Keratinocyte (primary cell): ENCODE data around the gene PLXNA3. TPM values are rescaled to one million over a fixed set of nuclear protein-coding genes. Genes with fewer than 3 reads are reported as not detected.

Source experiments
- DNase-seq: peaks from one replicate; pipeline ENCODE4 v3.0.0-alpha.2; 2011; ENCODE audit warnings: low read depth, missing footprints, low spot score
- FAIRE-seq: peaks from 2 replicates; lab custom pipeline; 2011; peaks lifted over from hg19 to GRCh38; lab: Jason Lieb, UNC
- H2AFZ ChIP-seq: 2 replicates; pipeline ENCODE4 v1.6.0; 2012; ENCODE audit warnings: low read length, control low read depth, inconsistent platforms; ENCODE audit not compliant: control insufficient read depth
- H3K27ac ChIP-seq: 2 replicates; pipeline ENCODE4 v1.5.1; 2011; ENCODE audit warnings: low read length; ENCODE audit not compliant: control insufficient read depth, insufficient read depth
- H3K27me3 ChIP-seq: 3 replicates; pipeline ENCODE4 v1.6.0; 2011; ENCODE audit warnings: low read length; ENCODE audit not compliant: control insufficient read depth, insufficient read depth; ENCODE audit errors: extremely low read depth
- H3K36me3 ChIP-seq, 2 experiments: 2 replicates in 1 of 2; 3 replicates in 1 of 2; pipeline ENCODE4 v1.5.1; 2011; ENCODE audit warnings: low read length in 2 of 2, mild to moderate bottlenecking in 1 of 2; ENCODE audit not compliant: control insufficient read depth in 2 of 2, insufficient read depth in 2 of 2; ENCODE audit errors: extremely low read depth in 1 of 2
- H3K4me1 ChIP-seq: 3 replicates; pipeline ENCODE4 v1.5.1; 2011; ENCODE audit warnings: low read length; ENCODE audit not compliant: control insufficient read depth, insufficient read depth; ENCODE audit errors: extremely low read depth
- H3K4me2 ChIP-seq: 3 replicates; pipeline ENCODE4 v1.6.0; 2011; ENCODE audit warnings: low read depth, low read length; ENCODE audit not compliant: control insufficient read depth, insufficient read depth; ENCODE audit errors: extremely low read depth
- H3K4me3 ChIP-seq, 3 experiments: fragments of 200-600 bp in 1 of 3; sonication (generic) in 1 of 3; 2 replicates in 2 of 3; 3 replicates in 1 of 3; pipeline ENCODE4 v1.5.1; 2011 to 2016; ENCODE audit warnings: low read length in 3 of 3, mild to moderate bottlenecking in 3 of 3, control low read depth in 2 of 3, inconsistent platforms in 1 of 3, low read depth in 1 of 3, mixed read lengths in 1 of 3, mixed run types in 1 of 3, moderate library complexity in 1 of 3; ENCODE audit not compliant: control insufficient read depth in 2 of 3, insufficient read depth in 2 of 3; ENCODE audit errors: extremely low read depth in 1 of 3
- H3K79me2 ChIP-seq: 2 replicates; pipeline ENCODE4 v1.6.0; 2012; ENCODE audit warnings: low read length; ENCODE audit not compliant: control insufficient read depth, insufficient read depth
- H3K9ac ChIP-seq: 3 replicates; pipeline ENCODE4 v1.6.0; 2011; ENCODE audit warnings: low read length; ENCODE audit not compliant: control insufficient read depth, insufficient read depth; ENCODE audit errors: extremely low read depth
- H3K9me1 ChIP-seq: 3 replicates; pipeline ENCODE4 v1.6.0; 2011; ENCODE audit warnings: low read length; ENCODE audit not compliant: control insufficient read depth, insufficient read depth; ENCODE audit errors: extremely low read depth
- H3K9me3 ChIP-seq: 2 replicates; pipeline ENCODE4 v1.5.1; 2012; ENCODE audit warnings: low read depth, low read length; ENCODE audit not compliant: control insufficient read depth
- H4K20me1 ChIP-seq: 3 replicates; pipeline ENCODE4 v1.6.0; 2011; ENCODE audit warnings: low read length; ENCODE audit not compliant: control insufficient read depth, insufficient read depth; ENCODE audit errors: extremely low read depth
- CTCF ChIP-seq, 3 experiments: IDR thresholded peaks in 1 of 3; conservative IDR thresholded peaks in 1 of 3; optimal IDR thresholded peaks in 1 of 3; 2 replicates in 2 of 3; 3 replicates in 1 of 3; pipeline versions ENCODE3 to v1.5.1; 2011; ENCODE audit warnings: low read length in 3 of 3, mild to moderate bottlenecking in 3 of 3, moderate library complexity in 2 of 3, control low read depth in 1 of 3, inconsistent platforms in 1 of 3; ENCODE audit not compliant: insufficient read depth in 2 of 3; ENCODE audit errors: extremely low read depth in 1 of 3
- EZH2 ChIP-seq: IDR thresholded peaks from one replicate; pipeline ENCODE4 v1.6.1; 2012; ENCODE audit warnings: inconsistent platforms, mild to moderate bottlenecking, low read length, moderate library complexity
- dilution Hi-C: fragments of 300-500 bp; cut with MboI; formaldehyde crosslinking; loops from one replicate; pipeline ENCODE4 v1.7.0; 2020; ENCODE audit warnings: low sequenced_read_pairs; ENCODE audit not compliant: extremely low pct_ligation_motif_present
- polyA plus RNA-seq, 5 experiments: library from polyadenylated mRNA; depleted of rRNA in 3 of 5; stranded (reverse) in 3 of 5; stranded (forward) in 1 of 5; unstranded in 1 of 5; fragments of >200 nt; gene quantifications; 1 replicate in 1 of 5; 2 replicates in 3 of 5; 3 replicates in 1 of 5; pipeline versions ENCODE4 v1.2.1 to v1.2.3, GENCODE V29; 2011 to 2012; ENCODE audit warnings: missing spikeins in 2 of 5, low read depth in 1 of 5, low replicate concordance in 1 of 5

PLXNA3 gene
- polyA plus RNA-seq, 1 donor (not counting 4 experiments of a cell fraction or from before 2014, with no cell fraction given): 7.6 TPM

DNA sequence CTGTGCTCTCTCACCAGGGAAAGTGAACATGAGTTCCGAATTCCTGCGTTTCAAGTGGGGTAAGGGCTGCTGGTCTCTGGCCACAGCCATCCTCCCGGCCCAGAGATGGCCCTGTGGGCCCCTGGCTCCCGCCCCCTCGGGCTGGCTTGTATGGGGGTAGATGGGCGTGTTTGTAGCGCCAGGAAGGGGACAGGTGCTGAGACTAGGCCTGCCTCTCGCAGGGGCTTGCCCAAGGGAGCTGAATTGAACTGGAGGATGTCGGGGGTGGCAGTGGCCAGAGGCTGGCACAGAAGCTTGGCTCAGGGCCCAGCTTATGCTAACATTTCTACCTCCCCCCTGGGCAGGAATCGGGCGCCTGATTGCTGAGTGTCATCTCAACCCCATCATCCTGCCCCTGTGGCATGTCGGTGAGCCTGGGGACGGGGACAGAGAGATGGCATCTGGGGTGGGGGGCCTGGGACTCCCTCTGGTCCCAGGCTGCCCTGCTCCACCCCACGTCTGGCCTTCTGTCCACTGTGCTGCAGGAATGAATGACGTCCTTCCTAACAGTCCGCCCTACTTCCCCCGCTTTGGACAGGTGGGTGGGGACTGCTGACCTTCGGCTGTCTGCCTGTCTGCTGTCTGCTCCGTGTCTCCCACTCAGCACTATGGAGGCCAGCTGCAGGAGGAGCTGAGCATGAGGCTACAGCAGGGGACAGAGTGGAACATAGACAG is 38.2 kb upstream of the PLXNA3 start:
- no peaks in the 10 kb centered on the region for H4K20me1 ChIP-seq
- no peaks in the 10 kb centered on the region for H3K4me1 ChIP-seq
- H3K9ac ChIP-seq: no peak overlapping the region
- FAIRE-seq (no peak), DNase-seq (no peak)
- TF ChIP-seq CTCF (optimal IDR thresholded peaks at IDR 0.05 in 1 of 3, IDR thresholded peaks at IDR 0.05 in 1 of 3, conservative IDR thresholded peaks at IDR 0.05 in 1 of 3; ENCODE audit: extremely low read depth in 1 of 3, insufficient read depth in 2 of 3, low read length in 3 of 3) (no peak), EZH2 (no peak)
- no peak overlapping the region for H3K4me2 ChIP-seq
- H2AFZ ChIP-seq: no peak overlapping the region
- peaks cover 0 to 4% of the 10 kb centered on the region in 2 experiments for H3K36me3 ChIP-seq
- H3K4me3 ChIP-seq: no peak overlapping the region
- H3K27ac ChIP-seq: no peak overlapping the region
- H3K9me1 ChIP-seq: no peaks in the 10 kb centered on the region
- no peaks in the 10 kb centered on the region for H3K9me3 ChIP-seq
- no peaks in the 10 kb centered on the region for H3K79me2 ChIP-seq
- no peaks in the 10 kb centered on the region for H3K27me3 ChIP-seq
- dilution Hi-C loops: no loop called here

GRCh38 chrX:154420402-154420756 is 37.7 kb upstream of the PLXNA3 start:
- H4K20me1 ChIP-seq: no peaks in the 10 kb centered on the region
- H3K36me3 ChIP-seq: peaks cover 0 to 4% of the 10 kb centered on the region in 2 experiments
- no peak overlapping the region for H2AFZ ChIP-seq
- H3K9me1 ChIP-seq: no peaks in the 10 kb centered on the region
- H3K27me3 ChIP-seq: no peaks in the 10 kb centered on the region
- H3K4me3 ChIP-seq: no peak overlapping the region
- no peaks in the 10 kb centered on the region for H3K9me3 ChIP-seq
- no peak overlapping the region for H3K4me2 ChIP-seq
- FAIRE-seq (no peak), DNase-seq (no peak)
- dilution Hi-C loops: no loop called here
- no peak for TF ChIP-seq EZH2
- TF ChIP-seq CTCF (optimal IDR thresholded peaks at IDR 0.05 in 1 of 3, IDR thresholded peaks at IDR 0.05 in 1 of 3, conservative IDR thresholded peaks at IDR 0.05 in 1 of 3; ENCODE audit: extremely low read depth in 1 of 3, insufficient read depth in 2 of 3, low read length in 3 of 3): no peak
- no peaks in the 10 kb centered on the region for H3K79me2 ChIP-seq
- no peak overlapping the region for H3K27ac ChIP-seq
- H3K9ac ChIP-seq: no peak overlapping the region
- H3K4me1 ChIP-seq: no peaks in the 10 kb centered on the region
